ENCODE results near the gene LCAT. TPM values are rescaled to one million over a fixed set of nuclear protein-coding genes. Genes with fewer than 3 reads are reported as not detected.

The LCAT gene
- total RNA-seq, 1 donor from 2014 or later: 17.0 TPM

GRCh38 chr16:67953641-67954375 is 9.9 kb upstream of the LCAT start:
- H3K4me1 Mint-ChIP-seq (ENCODE audit: unreplicated experiment): no peaks in the 10 kb centered on the region
- no peak overlapping the region for H3K4me3 Mint-ChIP-seq (ENCODE audit: unreplicated experiment)
- TF ChIP-seq CTCF (IDR thresholded peaks at IDR 0.05; ENCODE audit: unreplicated experiment): no peak
- H3K36me3 Mint-ChIP-seq (ENCODE audit: low read depth, unreplicated experiment): peaks cover 23% of the 10 kb centered on the region
- no peak for DNase-seq (ENCODE audit: low spot score)
- H3K27me3 Mint-ChIP-seq (ENCODE audit: unreplicated experiment): peaks cover 7% of the 10 kb centered on the region
- no peaks in the 10 kb centered on the region for H3K9me3 Mint-ChIP-seq (ENCODE audit: unreplicated experiment)
- no peak overlapping the region for H3K27ac Mint-ChIP-seq (ENCODE audit: unreplicated experiment)

DNA sequence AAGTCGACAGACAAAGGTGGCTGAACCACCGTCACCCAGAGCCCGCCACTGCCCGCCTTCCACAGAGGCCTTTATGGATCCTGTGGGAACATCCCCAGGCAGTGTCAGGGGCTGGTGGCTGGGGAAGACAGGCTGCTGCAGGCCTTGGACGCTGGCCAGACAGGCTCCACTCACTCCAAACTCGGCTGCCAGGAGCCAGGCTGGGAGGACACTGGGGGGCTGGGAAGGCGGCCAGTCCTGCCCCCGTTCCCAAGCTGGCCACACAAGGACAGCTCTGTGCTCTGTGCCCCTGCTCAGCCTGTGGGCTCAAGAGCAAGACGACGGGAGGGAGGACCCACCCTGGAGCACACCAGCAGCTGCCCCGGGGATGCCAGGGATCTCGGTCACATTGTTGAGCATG is 7.6 kb upstream of the LCAT start:
- TF ChIP-seq CTCF (IDR thresholded peaks at IDR 0.05; ENCODE audit: unreplicated experiment): no peak
- DNase-seq (ENCODE audit: low spot score): no peak
- H3K36me3 Mint-ChIP-seq (ENCODE audit: low read depth, unreplicated experiment): peaks cover 17% of the 10 kb centered on the region
- H3K9me3 Mint-ChIP-seq (ENCODE audit: unreplicated experiment): no peaks in the 10 kb centered on the region
- H3K4me3 Mint-ChIP-seq (ENCODE audit: unreplicated experiment): no peak overlapping the region
- peaks cover 4% of the 10 kb centered on the region for H3K27me3 Mint-ChIP-seq (ENCODE audit: unreplicated experiment)
- no peaks in the 10 kb centered on the region for H3K4me1 Mint-ChIP-seq (ENCODE audit: unreplicated experiment)
- H3K27ac Mint-ChIP-seq (ENCODE audit: unreplicated experiment): no peak overlapping the region

DNA sequence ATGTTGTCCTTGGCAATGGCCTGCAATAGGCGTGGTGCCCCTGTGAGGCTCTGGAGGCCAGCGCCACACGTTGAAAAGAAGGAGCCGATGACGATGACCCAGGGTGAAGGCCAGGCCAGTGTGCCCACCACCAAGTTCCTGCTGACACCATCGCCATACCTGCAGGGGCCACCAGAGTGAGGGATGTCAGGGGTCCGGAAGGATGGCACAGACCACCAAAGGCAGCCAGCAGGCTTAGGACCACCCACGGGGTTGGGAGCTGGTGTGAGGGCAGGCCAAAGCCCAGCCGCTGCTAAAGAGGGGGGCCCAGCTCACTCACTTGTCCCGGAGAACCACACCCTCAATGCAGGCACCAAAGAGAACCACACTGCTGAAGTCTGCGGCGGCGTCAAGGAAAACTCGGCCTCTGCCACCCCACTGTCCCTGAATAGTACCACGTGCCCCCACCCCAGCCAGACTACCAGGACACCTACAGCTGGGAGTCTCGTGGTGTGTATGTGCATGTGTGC is 6.5 kb upstream of the LCAT start:
- TF ChIP-seq CTCF (IDR thresholded peaks at IDR 0.05; ENCODE audit: unreplicated experiment): no peak
- H3K4me3 Mint-ChIP-seq (ENCODE audit: unreplicated experiment): no peak overlapping the region
- H3K4me1 Mint-ChIP-seq (ENCODE audit: unreplicated experiment): no peaks in the 10 kb centered on the region
- H3K27me3 Mint-ChIP-seq (ENCODE audit: unreplicated experiment): peaks cover 5% of the 10 kb centered on the region
- H3K27ac Mint-ChIP-seq (ENCODE audit: unreplicated experiment): no peak overlapping the region
- no peaks in the 10 kb centered on the region for H3K9me3 Mint-ChIP-seq (ENCODE audit: unreplicated experiment)
- H3K36me3 Mint-ChIP-seq (ENCODE audit: low read depth, unreplicated experiment): peaks cover 17% of the 10 kb centered on the region
- DNase-seq (ENCODE audit: low spot score): no peak

DNA sequence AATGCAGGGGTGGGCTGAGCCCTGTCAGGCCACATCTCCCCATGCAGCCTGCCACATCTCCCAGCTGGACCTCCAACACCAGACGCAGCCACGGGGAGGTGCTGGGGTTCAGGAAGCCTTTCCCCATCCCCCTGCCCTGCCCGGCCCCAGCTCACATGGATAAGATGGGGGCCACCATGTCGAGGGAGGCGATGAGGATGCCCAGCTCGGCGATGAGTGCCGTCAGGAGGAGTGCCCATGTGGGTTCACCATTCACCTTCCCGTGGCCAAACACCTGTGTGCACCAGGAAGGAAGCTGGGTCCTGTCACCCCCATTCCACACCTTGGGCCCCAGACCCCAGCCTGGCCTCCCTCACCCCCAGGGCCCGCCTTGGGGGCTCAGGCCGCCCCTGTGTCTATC is 5.7 kb upstream of the LCAT start:
- peaks cover 8% of the 10 kb centered on the region for H3K27me3 Mint-ChIP-seq (ENCODE audit: unreplicated experiment)
- peaks cover 17% of the 10 kb centered on the region for H3K36me3 Mint-ChIP-seq (ENCODE audit: low read depth, unreplicated experiment)
- H3K9me3 Mint-ChIP-seq (ENCODE audit: unreplicated experiment): no peaks in the 10 kb centered on the region

More for the DNA sequence above, 5.7 kb upstream of the LCAT start:
- no peak for DNase-seq (ENCODE audit: low spot score)
- Mint-ChIP-seq H3K4me3 (ENCODE audit: unreplicated experiment) (no peak overlapping the region), H3K4me1 (ENCODE audit: unreplicated experiment) (no peaks in the 10 kb centered on the region), H3K27ac (ENCODE audit: unreplicated experiment) (no peak overlapping the region)
- TF ChIP-seq CTCF (IDR thresholded peaks at IDR 0.05; ENCODE audit: unreplicated experiment): no peak

Data from endothelial cell (in vitro differentiated cells).